ENCODE measurements around the gene PTPRD. TPM values are rescaled to one million over a fixed set of nuclear protein-coding genes. Genes with fewer than 3 reads are reported as not detected.
"Not testable (repeated sequence)": the region's sequence is repeated elsewhere in the genome, so short reads cannot be mapped to it uniquely, and the experiment has no call there.

Gene PTPRD
- total RNA-seq, 2 experiments from 2014 or later: not detected

GRCh38 chr9:9045072-9045471 lies 1567.7 kb downstream of the PTPRD start:
- CTCF ChIA-PET: no interaction called here
- no peak for DNase-seq
- Mint-ChIP-seq H3K27ac (no peak overlapping the region), H3K9me3 (no peaks in the 10 kb centered on the region), H3K36me3 (ENCODE audit: low read depth) (no peaks in the 10 kb centered on the region), H3K27me3 (ENCODE audit: low read depth) (no peaks in the 10 kb centered on the region), H3K4me3 (no peak overlapping the region), H3K4me1 (ENCODE audit: low read depth) (no peaks in the 10 kb centered on the region)
- intact Hi-C loops (cut with micrococcal nuclease): no loop called here

- H3K9me3 Mint-ChIP-seq; intact Hi-C loops (cut with micrococcal nuclease); DNase-seq; H3K27ac Mint-ChIP-seq; H3K4me3 Mint-ChIP-seq; CTCF ChIA-PET; H3K36me3 Mint-ChIP-seq (ENCODE audit: low read depth); H3K4me1 Mint-ChIP-seq (ENCODE audit: low read depth); H3K27me3 Mint-ChIP-seq (ENCODE audit: low read depth): not testable (repeated sequence)
Observed at GRCh38 chr9:9043788-9044187, 1569.0 kb downstream of the PTPRD start.

- H3K27ac Mint-ChIP-seq: no peak overlapping the region
- H3K27me3 Mint-ChIP-seq (ENCODE audit: low read depth): no peaks in the 10 kb centered on the region
- intact Hi-C loops (cut with micrococcal nuclease): no loop called here
- CTCF ChIA-PET: no interaction called here
- H3K36me3 Mint-ChIP-seq (ENCODE audit: low read depth): no peaks in the 10 kb centered on the region
- no peaks in the 10 kb centered on the region for H3K9me3 Mint-ChIP-seq
- DNase-seq: no peak
- no peak overlapping the region for H3K4me3 Mint-ChIP-seq
- no peaks in the 10 kb centered on the region for H3K4me1 Mint-ChIP-seq (ENCODE audit: low read depth)
Observed at GRCh38 chr9:9041756-9042155, 1571.0 kb downstream of the PTPRD start.

GRCh38 chr9:9033022-9033421 lies 1579.8 kb downstream of the PTPRD start:
- Mint-ChIP-seq H3K27ac (no peak overlapping the region), H3K9me3 (peaks cover 1% of the 10 kb centered on the region), H3K4me1 (ENCODE audit: low read depth) (no peaks in the 10 kb centered on the region), H3K27me3 (ENCODE audit: low read depth) (no peaks in the 10 kb centered on the region), H3K36me3 (ENCODE audit: low read depth) (no peaks in the 10 kb centered on the region), H3K4me3 (no peak overlapping the region)
- intact Hi-C loops (cut with micrococcal nuclease): no loop called here
- DNase-seq: no peak
- CTCF ChIA-PET: no interaction called here

GRCh38 chr9:9016597-9016996 lies 1596.2 kb downstream of the PTPRD start:
- CTCF ChIA-PET: no interaction called here
- no peaks in the 10 kb centered on the region for H3K27me3 Mint-ChIP-seq (ENCODE audit: low read depth)
- DNase-seq: no peak
- no peaks in the 10 kb centered on the region for H3K4me1 Mint-ChIP-seq (ENCODE audit: low read depth)
- H3K9me3 Mint-ChIP-seq: no peaks in the 10 kb centered on the region
- no peaks in the 10 kb centered on the region for H3K36me3 Mint-ChIP-seq (ENCODE audit: low read depth)
- H3K27ac Mint-ChIP-seq: no peak overlapping the region
- intact Hi-C loops (cut with micrococcal nuclease): no loop called here
- H3K4me3 Mint-ChIP-seq: no peak overlapping the region

GRCh38 chr9:9004810-9005209 lies 1608.0 kb downstream of the PTPRD start:
- Mint-ChIP-seq H3K27me3 (ENCODE audit: low read depth) (no peaks in the 10 kb centered on the region), H3K27ac (no peak overlapping the region), H3K9me3 (peaks cover 2% of the 10 kb centered on the region), H3K4me3 (no peak overlapping the region), H3K36me3 (ENCODE audit: low read depth) (no peaks in the 10 kb centered on the region), H3K4me1 (ENCODE audit: low read depth) (no peaks in the 10 kb centered on the region)
- CTCF ChIA-PET: no interaction called here
- intact Hi-C loops (cut with micrococcal nuclease): no loop called here
- no peak for DNase-seq

GRCh38 chr9:9002826-9003583 lies 1609.8 kb downstream of the PTPRD start:
- Mint-ChIP-seq H3K27ac (no peak overlapping the region), H3K27me3 (ENCODE audit: low read depth) (no peaks in the 10 kb centered on the region), H3K9me3 (peaks cover 2% of the 10 kb centered on the region), H3K36me3 (ENCODE audit: low read depth) (no peaks in the 10 kb centered on the region), H3K4me1 (ENCODE audit: low read depth) (no peaks in the 10 kb centered on the region), H3K4me3 (no peak overlapping the region)
- CTCF ChIA-PET: no interaction called here
- intact Hi-C loops (cut with micrococcal nuclease): no loop called here
- no peak for DNase-seq

- no peaks in the 10 kb centered on the region for H3K9me3 Mint-ChIP-seq
- intact Hi-C loops (cut with micrococcal nuclease): no loop called here
- H3K4me1 Mint-ChIP-seq (ENCODE audit: low read depth): no peaks in the 10 kb centered on the region
- DNase-seq: no peak
- H3K27ac Mint-ChIP-seq: no peak overlapping the region
- H3K36me3 Mint-ChIP-seq (ENCODE audit: low read depth): no peaks in the 10 kb centered on the region
- H3K27me3 Mint-ChIP-seq (ENCODE audit: low read depth): no peaks in the 10 kb centered on the region
- CTCF ChIA-PET: no interaction called here
- no peak overlapping the region for H3K4me3 Mint-ChIP-seq
Observed at GRCh38 chr9:8980496-8981013, 1632.2 kb downstream of the PTPRD start.

- no peak for DNase-seq
- no peaks in the 10 kb centered on the region for H3K4me1 Mint-ChIP-seq (ENCODE audit: low read depth)
- H3K27ac Mint-ChIP-seq: no peak overlapping the region
- H3K27me3 Mint-ChIP-seq (ENCODE audit: low read depth): no peaks in the 10 kb centered on the region
- intact Hi-C loops (cut with micrococcal nuclease): no loop called here
- H3K4me3 Mint-ChIP-seq: no peak overlapping the region
- no peaks in the 10 kb centered on the region for H3K36me3 Mint-ChIP-seq (ENCODE audit: low read depth)
- CTCF ChIA-PET: no interaction called here
- H3K9me3 Mint-ChIP-seq: no peaks in the 10 kb centered on the region
Observed at GRCh38 chr9:8978334-8978733, 1634.5 kb downstream of the PTPRD start.

GRCh38 chr9:8968350-8968749 lies 1644.5 kb downstream of the PTPRD start:
- DNase-seq; intact Hi-C loops (cut with micrococcal nuclease); H3K4me1 Mint-ChIP-seq (ENCODE audit: low read depth); H3K27ac Mint-ChIP-seq; CTCF ChIA-PET; H3K27me3 Mint-ChIP-seq (ENCODE audit: low read depth); H3K36me3 Mint-ChIP-seq (ENCODE audit: low read depth); H3K9me3 Mint-ChIP-seq; H3K4me3 Mint-ChIP-seq: not testable (repeated sequence)

- peaks cover 2% of the 10 kb centered on the region for H3K27me3 Mint-ChIP-seq (ENCODE audit: low read depth)
- peaks cover 5% of the 10 kb centered on the region for H3K9me3 Mint-ChIP-seq
- no peak overlapping the region for H3K4me3 Mint-ChIP-seq
- H3K27ac Mint-ChIP-seq: no peak overlapping the region
- no peak for DNase-seq
- H3K4me1 Mint-ChIP-seq (ENCODE audit: low read depth): no peaks in the 10 kb centered on the region
- CTCF ChIA-PET: no interaction called here
- H3K36me3 Mint-ChIP-seq (ENCODE audit: low read depth): no peaks in the 10 kb centered on the region
- intact Hi-C loops (cut with micrococcal nuclease): no loop called here
Observed at GRCh38 chr9:8963885-8964284, 1648.9 kb downstream of the PTPRD start.

GRCh38 chr9:8962084-8962483 lies 1650.7 kb downstream of the PTPRD start:
- H3K4me1 Mint-ChIP-seq (ENCODE audit: low read depth): no peaks in the 10 kb centered on the region
- intact Hi-C loops (cut with micrococcal nuclease): no loop called here
- CTCF ChIA-PET: interaction anchor here (0.6 kb wide), 1 partner anchor 127 kb away, joined by 3 read pairs; no protein-coding TSS in a partner anchor
- no peak overlapping the region for H3K27ac Mint-ChIP-seq
- no peaks in the 10 kb centered on the region for H3K36me3 Mint-ChIP-seq (ENCODE audit: low read depth)
- no peak for DNase-seq
- peaks cover 2% of the 10 kb centered on the region for H3K27me3 Mint-ChIP-seq (ENCODE audit: low read depth)
- H3K9me3 Mint-ChIP-seq: peaks cover 4% of the 10 kb centered on the region
- no peak overlapping the region for H3K4me3 Mint-ChIP-seq

GRCh38 chr9:8961186-8961851 lies 1651.5 kb downstream of the PTPRD start:
- peaks cover 2% of the 10 kb centered on the region for H3K27me3 Mint-ChIP-seq (ENCODE audit: low read depth)
- H3K27ac Mint-ChIP-seq: no peak overlapping the region
- peaks cover 4% of the 10 kb centered on the region for H3K9me3 Mint-ChIP-seq
- intact Hi-C loops (cut with micrococcal nuclease): no loop called here
- CTCF ChIA-PET: interaction anchor here (0.6 kb wide), 1 partner anchor 127 kb away, joined by 3 read pairs; no protein-coding TSS in a partner anchor
- H3K4me1 Mint-ChIP-seq (ENCODE audit: low read depth): no peaks in the 10 kb centered on the region
- no peak overlapping the region for H3K4me3 Mint-ChIP-seq
- no peak for DNase-seq
- no peaks in the 10 kb centered on the region for H3K36me3 Mint-ChIP-seq (ENCODE audit: low read depth)

Data from activated naive CD4-positive, alpha-beta T cell treated with anti-CD3 and anti-CD28 coated beads for 36 hours (primary cell).